GM12865 (cell line): ENCODE results near the gene NHS.

Source experiments
- DNase-seq: peaks from one replicate; pipeline ENCODE4 v3.0.0; 2010; ENCODE audit warnings: low read depth
- H3K4me3 ChIP-seq: 2 replicates; pipeline ENCODE4 v1.5.1; 2011; ENCODE audit warnings: mild to moderate bottlenecking, low read depth, low read length, control low read depth
- CTCF ChIP-seq: IDR thresholded peaks from 2 replicates; pipeline ENCODE4 v1.5.1; 2011; ENCODE audit warnings: low read length, control low read depth, low read depth, inconsistent platforms; ENCODE audit not compliant: insufficient read depth; ENCODE audit errors: missing control alignments

NHS gene

GRCh38 chrX:17527135-17527701, 152.2 kb downstream of the NHS start:
- no peak for DNase-seq

GRCh38 chrX:17527922-17528321, 152.9 kb downstream of the NHS start:
- DNase-seq: no peak
- no peak for TF ChIP-seq CTCF

More at GRCh38 chrX:17527135-17527701, 152.2 kb downstream of the NHS start:
- no peak overlapping the region for H3K4me3 ChIP-seq
- no peak for TF ChIP-seq CTCF

GRCh38 chrX:17529151-17529745, 154.2 kb downstream of the NHS start:
- H3K4me3 ChIP-seq: no peak overlapping the region
- TF ChIP-seq CTCF: no peak
- no peak for DNase-seq

More at GRCh38 chrX:17527922-17528321, 152.9 kb downstream of the NHS start:
- no peak overlapping the region for H3K4me3 ChIP-seq

GRCh38 chrX:17531500-17531899, 156.5 kb downstream of the NHS start:
- H3K4me3 ChIP-seq: no peak overlapping the region
- no peak for DNase-seq
- no peak for TF ChIP-seq CTCF

- no peak overlapping the region for H3K4me3 ChIP-seq
- peak; percentile 66 for DNase-seq
- TF ChIP-seq CTCF: peak; percentile 62
Measured at GRCh38 chrX:17535229-17535628, 160.2 kb downstream of the NHS start.

GRCh38 chrX:17537723-17538243, 162.8 kb downstream of the NHS start:
- no peak for DNase-seq
- H3K4me3 ChIP-seq: no peak overlapping the region
- TF ChIP-seq CTCF: no peak
